GM12872 (cell line): ENCODE data around the gene MEF2C.

Source experiments
- TF ChIP-seq, protein P1 (sequence below): IDR thresholded peaks from 3 replicates; pipeline ENCODE4 v1.5.1; 2011; ENCODE audit warnings: low read depth, mild to moderate bottlenecking, low read length, moderate library complexity; ENCODE audit not compliant: insufficient read depth

MEF2C gene

GRCh38 chr5:88838500-88838899 lies 44.5 kb downstream of the MEF2C start:
- TF ChIP-seq, protein P1, sequence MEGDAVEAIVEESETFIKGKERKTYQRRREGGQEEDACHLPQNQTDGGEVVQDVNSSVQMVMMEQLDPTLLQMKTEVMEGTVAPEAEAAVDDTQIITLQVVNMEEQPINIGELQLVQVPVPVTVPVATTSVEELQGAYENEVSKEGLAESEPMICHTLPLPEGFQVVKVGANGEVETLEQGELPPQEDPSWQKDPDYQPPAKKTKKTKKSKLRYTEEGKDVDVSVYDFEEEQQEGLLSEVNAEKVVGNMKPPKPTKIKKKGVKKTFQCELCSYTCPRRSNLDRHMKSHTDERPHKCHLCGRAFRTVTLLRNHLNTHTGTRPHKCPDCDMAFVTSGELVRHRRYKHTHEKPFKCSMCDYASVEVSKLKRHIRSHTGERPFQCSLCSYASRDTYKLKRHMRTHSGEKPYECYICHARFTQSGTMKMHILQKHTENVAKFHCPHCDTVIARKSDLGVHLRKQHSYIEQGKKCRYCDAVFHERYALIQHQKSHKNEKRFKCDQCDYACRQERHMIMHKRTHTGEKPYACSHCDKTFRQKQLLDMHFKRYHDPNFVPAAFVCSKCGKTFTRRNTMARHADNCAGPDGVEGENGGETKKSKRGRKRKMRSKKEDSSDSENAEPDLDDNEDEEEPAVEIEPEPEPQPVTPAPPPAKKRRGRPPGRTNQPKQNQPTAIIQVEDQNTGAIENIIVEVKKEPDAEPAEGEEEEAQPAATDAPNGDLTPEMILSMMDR, result no peak

- TF ChIP-seq, protein P1, result no peak
Observed at GRCh38 chr5:88837817-88838216, 45.2 kb downstream of the MEF2C start.

DNA sequence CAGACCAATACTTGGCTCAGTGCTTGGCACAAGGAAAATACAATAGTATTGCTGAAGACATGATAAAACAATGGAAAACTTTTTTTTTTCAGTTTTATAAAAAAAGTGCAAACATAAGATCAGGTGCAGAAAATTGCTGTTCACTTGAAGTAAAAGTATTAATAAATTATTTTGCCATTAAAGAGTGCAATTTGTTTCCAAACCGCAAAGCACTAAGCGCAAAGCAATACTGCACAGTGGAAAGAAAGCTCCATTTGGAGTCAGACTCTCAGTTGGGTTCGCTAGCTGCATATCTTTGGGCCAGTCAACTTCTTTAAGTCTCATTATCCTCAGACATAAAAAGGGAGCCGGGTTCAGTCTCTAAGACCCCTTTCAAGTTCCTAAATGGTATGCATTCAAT lies 45.8 kb downstream of the MEF2C start:
- TF ChIP-seq, protein P1, result no peak

GRCh38 chr5:88836195-88836838 lies 46.7 kb downstream of the MEF2C start:
- TF ChIP-seq, protein P1, result no peak

DNA sequence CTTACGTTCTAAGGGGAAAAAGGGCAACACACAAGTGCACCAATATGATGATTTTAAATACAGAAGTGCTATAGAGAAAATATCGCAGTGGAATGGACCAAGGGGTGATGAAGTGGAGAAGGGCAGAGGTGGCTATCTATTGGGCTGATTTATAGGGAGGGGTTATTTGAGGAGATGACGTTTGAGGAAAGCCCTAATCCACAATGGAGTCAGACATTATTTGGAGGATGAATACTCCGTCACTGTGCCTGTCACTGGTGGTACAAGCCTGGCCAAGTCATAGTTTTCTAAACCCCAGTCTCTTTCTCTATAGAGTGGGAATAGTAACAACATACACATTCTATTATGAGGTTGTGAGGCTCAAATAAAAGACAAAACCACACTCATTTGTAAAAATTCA lies 48.5 kb downstream of the MEF2C start:
- TF ChIP-seq, protein P1, result no peak

DNA sequence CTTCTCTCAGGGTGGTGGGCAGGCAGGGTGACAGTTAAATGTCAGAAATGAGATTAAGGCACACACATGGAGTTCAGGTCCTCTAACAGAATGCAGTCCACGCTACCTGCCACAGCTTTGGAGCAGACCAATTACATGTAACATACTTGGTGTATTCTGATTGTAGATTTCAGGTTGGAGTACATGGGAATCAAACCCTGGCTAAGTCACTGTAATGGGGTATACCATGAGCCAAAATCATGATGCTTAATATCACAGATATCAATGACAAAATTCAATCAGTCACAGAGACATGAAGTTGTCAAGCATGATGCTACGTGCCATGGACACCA lies 48.9 kb downstream of the MEF2C start:
- TF ChIP-seq, protein P1, result no peak

GRCh38 chr5:88833371-88834130 lies 49.4 kb downstream of the MEF2C start:
- TF ChIP-seq, protein P1, result no peak
